Activated CD4-positive, alpha-beta T cell treated with anti-CD3 and anti-CD28 coated beads, Interleukin-2, amount 50 U/mL, for 24 hours (primary cell): ENCODE data around the gene SLC25A33.
"Not testable (repeated sequence)": the region's sequence is repeated elsewhere in the genome, so short reads cannot be mapped to it uniquely, and the experiment has no call there.

Experiments
- DNase-seq, 2 donors: peaks; one replicate each; pipeline ENCODE4 v3.0.0-alpha.2; 2020; ENCODE audit warnings: low read depth in 1 of 2, low spot score in 1 of 2

SLC25A33 gene

GRCh38 chr1:9618909-9619679, 79.8 kb downstream of the SLC25A33 start:
- DNase-seq: no peak

DNA sequence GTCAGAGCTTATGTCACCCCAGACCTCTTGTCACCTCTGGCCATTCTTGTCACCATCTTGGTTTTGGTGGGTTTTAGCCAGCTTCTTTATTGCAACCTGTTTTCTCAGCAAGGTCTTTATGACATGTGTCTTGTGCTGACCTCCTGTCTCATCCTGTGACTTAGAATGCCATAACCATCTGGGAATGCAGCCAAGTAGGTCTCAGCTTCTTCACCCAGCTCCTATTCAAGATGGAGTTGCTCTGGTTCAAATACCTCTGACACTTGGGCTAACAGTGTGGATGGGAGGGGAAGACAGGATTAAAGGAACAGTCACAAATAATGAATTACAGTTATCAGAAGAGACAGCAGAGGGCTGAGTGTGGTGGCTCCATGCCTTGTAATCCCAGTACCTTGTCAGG, 81.8 kb downstream of the SLC25A33 start:
- DNase-seq: no peak

- DNase-seq: no peak
Observed at GRCh38 chr1:9624081-9624480, 84.8 kb downstream of the SLC25A33 start.

GRCh38 chr1:9625030-9625429, 85.8 kb downstream of the SLC25A33 start:
- not testable (repeated sequence) for DNase-seq

- no peak for DNase-seq
Observed at GRCh38 chr1:9626201-9626608, 86.9 kb downstream of the SLC25A33 start.

- DNase-seq: peak; percentile 35 to 36
Observed at GRCh38 chr1:9628541-9629444, 89.5 kb downstream of the SLC25A33 start.

DNA sequence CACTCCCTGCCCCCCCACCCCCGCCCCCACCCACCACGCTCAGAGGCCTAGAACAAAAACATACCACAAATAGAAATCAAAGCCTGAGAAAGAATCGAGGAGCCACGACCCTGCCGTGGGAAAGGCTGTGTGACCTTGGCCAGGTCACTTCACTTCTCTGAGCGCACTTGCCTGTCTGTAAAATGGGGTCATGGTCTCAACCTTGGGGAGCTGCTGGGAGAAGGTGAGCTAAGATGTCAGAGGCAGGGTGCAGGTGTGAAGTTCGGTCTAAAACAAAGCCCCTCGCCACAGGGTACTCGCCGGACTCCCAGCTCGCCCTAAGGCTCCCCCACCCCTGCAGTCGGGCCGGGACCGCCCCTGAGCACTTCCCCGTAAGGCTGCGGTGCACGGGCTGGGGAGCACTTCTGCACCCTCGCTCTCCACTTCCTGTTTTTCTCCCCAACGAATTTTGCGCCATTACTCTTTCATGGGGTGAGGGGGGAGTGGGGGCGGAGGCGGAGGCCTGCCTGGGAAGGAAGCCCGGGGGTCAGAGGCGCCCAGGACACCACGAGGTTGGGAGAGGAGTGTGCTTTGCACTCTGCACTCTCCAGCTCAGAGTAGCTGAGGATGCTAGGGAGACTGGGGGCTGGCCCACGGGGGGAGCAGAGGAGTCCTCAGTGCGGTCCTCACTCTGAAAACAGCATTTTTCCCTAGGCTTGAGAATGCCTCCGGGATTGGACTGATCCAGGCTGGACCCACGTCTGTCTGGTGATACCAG, 90.4 kb downstream of the SLC25A33 start:
- peak; percentile 43 to 57 for DNase-seq

- DNase-seq: peak in 1 of 2 donors; percentile 6
Observed at GRCh38 chr1:9630331-9631111, 91.3 kb downstream of the SLC25A33 start.

GRCh38 chr1:9631613-9632012, 92.3 kb downstream of the SLC25A33 start:
- DNase-seq: no peak

- DNase-seq: no peak
Observed at GRCh38 chr1:9633493-9633892, 94.2 kb downstream of the SLC25A33 start.

DNA sequence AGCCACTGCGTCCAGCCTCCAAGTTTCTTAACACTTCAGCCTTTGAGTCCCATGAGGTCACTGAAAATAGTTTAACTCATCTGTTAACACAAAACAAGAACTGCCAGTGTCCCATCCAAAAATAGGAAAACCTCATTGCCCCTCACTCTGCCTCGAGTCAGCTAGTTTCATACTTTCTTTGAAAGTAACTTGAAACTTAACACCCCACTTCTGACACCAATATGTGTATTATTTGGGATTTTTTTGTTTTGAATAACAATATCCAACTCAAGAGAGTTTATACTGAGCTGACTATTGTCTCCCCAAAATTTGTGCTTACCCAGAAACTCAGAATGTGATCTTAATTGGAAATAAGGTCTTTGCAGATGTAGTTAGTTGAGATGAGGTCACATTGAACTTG, 95.3 kb downstream of the SLC25A33 start:
- DNase-seq: no peak
